ENCODE data around the gene TALDO1. TPM values are rescaled to one million over a fixed set of nuclear protein-coding genes. Genes with fewer than 3 reads are reported as not detected.
A peak's percentile ranks its signal among the peaks of the same experiment; 100 is the strongest.

The TALDO1 gene
- total RNA-seq, 6 donors from 2014 or later = 163 to 313 (median 217) TPM

- Histone ChIP-seq H3K36me3 (peaks cover 3 to 32% (median 18%) of the 10 kb centered on the region in 4 donors), H3K27ac (no peak overlapping the region), H3K4me3 (no peak overlapping the region), H3K4me1 (peaks cover 18 to 35% (median 23%) of the 10 kb centered on the region in 4 donors), H3K27me3 (peaks cover 0 to 22% (median 10%) of the 10 kb centered on the region in 4 donors), H3K9me3 (no peaks in the 10 kb centered on the region)
- TF ChIP-seq POLR2A (IDR thresholded peaks at IDR 0.05) (no peak), POLR2AphosphoS5 (IDR thresholded peaks at IDR 0.05) (no peak), EP300 (IDR thresholded peaks at IDR 0.05) (no peak), CTCF (IDR thresholded peaks at IDR 0.05) (no peak)
- ATAC-seq (ENCODE audit: low FRiP score in 2 of 2) (no peak), DNase-seq (peak in 1 of 2 donors; percentile 85)
- 93 to 95% methylated on average over 34 to 40 of the region's 49 CpGs for WGBS, 2 donors
Observed at GRCh38 chr11:791658-792534, 44.6 kb downstream of the TALDO1 start.

GRCh38 chr11:792535-792821, 45.2 kb downstream of the TALDO1 start:
- peaks cover 0 to 22% (median 10%) of the 10 kb centered on the region in 4 donors for H3K27me3 ChIP-seq
- DNase-seq (peak in 1 of 2 donors; percentile 81), ATAC-seq (ENCODE audit: low FRiP score in 2 of 2) (no peak)
- no peak overlapping the region for H3K4me3 ChIP-seq
- WGBS, 2 donors = 93 to 99% methylated on average over 7 to 12 of the region's 15 CpGs
- TF ChIP-seq EP300 (IDR thresholded peaks at IDR 0.05) = no peak
- TF ChIP-seq CTCF (IDR thresholded peaks at IDR 0.05) = no peak
- TF ChIP-seq POLR2A (IDR thresholded peaks at IDR 0.05) = no peak
- no peaks in the 10 kb centered on the region for H3K9me3 ChIP-seq
- H3K27ac ChIP-seq = no peak overlapping the region
- H3K36me3 ChIP-seq = peaks cover 3 to 32% (median 18%) of the 10 kb centered on the region in 4 donors
- H3K4me1 ChIP-seq = peaks cover 22 to 41% (median 25%) of the 10 kb centered on the region in 4 donors

- 92 to 96% methylated on average over 5 to 12 of the region's 13 CpGs for WGBS, 2 donors
- DNase-seq = peak in 1 of 2 donors; percentile 67
- no peak for TF ChIP-seq POLR2A (IDR thresholded peaks at IDR 0.05)
- TF ChIP-seq CTCF (IDR thresholded peaks at IDR 0.05) = no peak
- TF ChIP-seq EP300 (IDR thresholded peaks at IDR 0.05) = no peak
- TF ChIP-seq POLR2AphosphoS5 (IDR thresholded peaks at IDR 0.05) = no peak
- H3K4me3 ChIP-seq = no peak overlapping the region
- no peak overlapping the region for H3K27ac ChIP-seq
- H3K27me3 ChIP-seq = peaks cover 0 to 22% (median 10%) of the 10 kb centered on the region in 4 donors
- H3K4me1 ChIP-seq = peaks cover 22 to 45% (median 25%) of the 10 kb centered on the region in 4 donors
- H3K9me3 ChIP-seq = no peaks in the 10 kb centered on the region
- peaks cover 3 to 32% (median 18%) of the 10 kb centered on the region in 4 donors for H3K36me3 ChIP-seq
- ATAC-seq (ENCODE audit: low FRiP score in 2 of 2) = no peak
Observed at GRCh38 chr11:792873-793272, 45.6 kb downstream of the TALDO1 start.

GRCh38 chr11:793556-793955, 46.3 kb downstream of the TALDO1 start:
- WGBS, 2 donors = 93 to 100% methylated on average over 2 to 4 of the region's 7 CpGs
- TF ChIP-seq POLR2A (IDR thresholded peaks at IDR 0.05) = no peak
- no peak for TF ChIP-seq POLR2AphosphoS5 (IDR thresholded peaks at IDR 0.05)
- TF ChIP-seq CTCF (IDR thresholded peaks at IDR 0.05) = no peak
- no peak for TF ChIP-seq EP300 (IDR thresholded peaks at IDR 0.05)
- no peak overlapping the region for H3K27ac ChIP-seq
- ATAC-seq (ENCODE audit: low FRiP score in 2 of 2) (no peak), DNase-seq (peak in 1 of 2 donors; percentile 72)
- H3K9me3 ChIP-seq = no peaks in the 10 kb centered on the region
- H3K4me1 ChIP-seq = peaks cover 26 to 51% (median 29%) of the 10 kb centered on the region in 4 donors
- peaks cover 3 to 32% (median 18%) of the 10 kb centered on the region in 4 donors for H3K36me3 ChIP-seq
- H3K27me3 ChIP-seq = peaks cover 0 to 17% (median 10%) of the 10 kb centered on the region in 4 donors
- H3K4me3 ChIP-seq = no peak overlapping the region
